T-cell (primary cell): ENCODE results near the gene OXCT1. TPM values are rescaled to one million over a fixed set of nuclear protein-coding genes. Genes with fewer than 3 reads are reported as not detected.

ENCODE experiments used
- ATAC-seq, 4 experiments: fragments of 200-7000 bp in 3 of 4; fragments of 150-1000 bp in 1 of 4; cut with Tn5 transposase; replicated peaks in 1 of 4; 1 replicate in 3 of 4; 2 replicates in 1 of 4; pipeline ENCODE4 v1.10.0; 2021; ENCODE audit warnings: moderate library complexity in 3 of 4, mild to moderate bottlenecking in 2 of 4, moderate number of reproducible peaks in 1 of 4
- CTCF ChIA-PET, 2 donors: fragments of 300-600 bp; sonication (Branson Sonifier 250); formaldehyde crosslinking; loops; one replicate each; lab custom pipeline; 2022; ENCODE audit warnings: antibody characterized with exemption in 2 of 2; lab: Charles Lee
- POLR2A ChIA-PET, 2 donors: fragments of 300-600 bp; sonication (Branson Sonifier 250); formaldehyde crosslinking; loops; one replicate each; lab custom pipeline; 2022; ENCODE audit warnings: antibody characterized with exemption in 2 of 2; lab: Charles Lee
- DNase-seq, 35 experiments: peaks; one replicate each; pipeline versions ENCODE4 v3.0.0 to v3.0.0-alpha.2; 2013 to 2023
- H3K27ac ChIP-seq: one replicate; pipeline ENCODE4 v1.5.1; 2013; ENCODE audit warnings: low read length
- H3K27me3 ChIP-seq, 2 experiments: replicated peaks in 1 of 2; 1 replicate in 1 of 2; 2 replicates in 1 of 2; pipeline versions ENCODE4 v1.6.1 to v1.7.0; 2013; ENCODE audit warnings: low read length in 1 of 2, mixed read lengths in 1 of 2; ENCODE audit not compliant: control insufficient read depth in 2 of 2, insufficient read depth in 2 of 2; ENCODE audit errors: extremely low read depth in 1 of 2
- H3K36me3 ChIP-seq, 2 donors: 1 replicate in 1 of 2; 2 replicates in 1 of 2; pipeline versions ENCODE4 v1.6.1 to v1.7.0; 2013; ENCODE audit warnings: low read length in 1 of 2; ENCODE audit not compliant: control insufficient read depth in 2 of 2, insufficient read depth in 1 of 2; ENCODE audit errors: extremely low read depth in 1 of 2
- H3K4me1 ChIP-seq, 2 experiments: 1 replicate in 1 of 2; 2 replicates in 1 of 2; pipeline versions ENCODE4 v1.6.1 to v1.7.0; 2013; ENCODE audit warnings: low read length in 2 of 2, mixed read lengths in 1 of 2; ENCODE audit not compliant: insufficient read depth in 2 of 2, control insufficient read depth in 1 of 2; ENCODE audit errors: extremely low read depth in 1 of 2
- H3K4me3 ChIP-seq, 2 donors: 1 replicate in 1 of 2; 2 replicates in 1 of 2; pipeline versions ENCODE4 v1.5.1 to v1.7.0; 2013; ENCODE audit warnings: mild to moderate bottlenecking in 2 of 2, low read length in 1 of 2, moderate library complexity in 1 of 2; ENCODE audit not compliant: control insufficient read depth in 1 of 2; ENCODE audit errors: extremely low read depth in 1 of 2
- H3K9me3 ChIP-seq: 2 replicates; pipeline ENCODE4 v1.7.0; 2013
- H3K27ac Mint-ChIP-seq, 2 donors: one replicate each; pipeline ENCODE4 v1.8.0; 2020 to 2021; ENCODE audit warnings: mild to moderate bottlenecking in 2 of 2, mixed read lengths in 2 of 2
- H3K27me3 Mint-ChIP-seq, 2 donors: one replicate each; pipeline ENCODE4 v1.8.0; 2021 to 2022; ENCODE audit warnings: mixed read lengths in 2 of 2
- H3K36me3 Mint-ChIP-seq: one replicate; pipeline ENCODE4 v1.8.0; 2021; ENCODE audit warnings: mixed read lengths
- H3K4me1 Mint-ChIP-seq, 3 donors: one replicate each; pipeline ENCODE4 v1.8.0; 2020 to 2022; ENCODE audit warnings: mixed read lengths in 3 of 3, mild to moderate bottlenecking in 1 of 3
- H3K4me3 Mint-ChIP-seq, 3 donors: one replicate each; pipeline ENCODE4 v1.8.0; 2020 to 2022; ENCODE audit warnings: mild to moderate bottlenecking in 3 of 3, mixed read lengths in 3 of 3, moderate library complexity in 3 of 3
- H3K9me3 Mint-ChIP-seq, 3 donors: one replicate each; pipeline ENCODE4 v1.8.0; 2020 to 2022; ENCODE audit warnings: mixed read lengths in 3 of 3
- WGBS: methylation state at CpG from one replicate; pipeline ENCODE4 v1.1.5; 2013; ENCODE audit warnings: missing lambda C conversion rate; ENCODE audit not compliant: insufficient coverage; 5-methylcytosine and 5-hydroxymethylcytosine counted together
- total RNA-seq, 35 experiments: library from RNA in 6 of 35; stranded (reverse) in 6 of 35; fragments of 120-200 nt in 1 of 35; gene quantifications; one replicate each; pipeline versions ENCODE4 v1.2.1 to v1.2.4 and lab custom pipeline; 2013 to 2026

OXCT1 gene
- total RNA-seq (10 to 100 TPM; 24.7 to 26.5 (median 26.0) TPM), total RNA-seq (lab: John Stamatoyannopoulos, UW) (41.0 to 283 (median 64.4) reads per million in 29 experiments)
- total RNA-seq (2013), result 34.3 TPM

- H3K27ac ChIP-seq, result peak within 1 kb of the TSS; percentile 92
- DNase-seq (peak; percentile 81 to 98 (median 95)), ATAC-seq (peak; percentile 93 to 96 (median 94))
- H3K4me3 Mint-ChIP-seq, result peak within 1 kb of the TSS; percentile 88 to 91 (median 91)
- peak within 1 kb of the TSS; percentile 93 to 95 for H3K27ac Mint-ChIP-seq
- peaks cover 11 to 21% of the 10 kb centered on the region in 2 experiments for H3K4me1 ChIP-seq
- H3K36me3 ChIP-seq, result no peaks in the 10 kb centered on the region
- no peaks in the 10 kb centered on the region for H3K9me3 Mint-ChIP-seq
- WGBS, result under 1% methylated on average over 77 of the region's 82 CpGs
- H3K27me3 Mint-ChIP-seq, result no peaks in the 10 kb centered on the region
- ChIA-PET CTCF (interaction anchor here in 1 of 2 donors (1.0 to 1.8 kb wide), 4 partner anchors 14 to 55 kb away, joined by 4 to 11 read pairs (median 6); partner anchors contain the start of genes FBXO4 and RIMOC1), POLR2A (interaction anchor here (0.6 to 1.6 kb wide), 8 partner anchors 13 to 59 kb away, joined by 3 to 6 read pairs (median 4); partner anchors contain the start of genes RIMOC1 (in 2 of the 2) and FBXO4 (in 1 of the 2))
- H3K36me3 Mint-ChIP-seq, result no peaks in the 10 kb centered on the region
- H3K27me3 ChIP-seq, result no peaks in the 10 kb centered on the region
- H3K9me3 ChIP-seq, result no peaks in the 10 kb centered on the region
- peaks cover 53 to 57% (median 55%) of the 10 kb centered on the region in 3 donors for H3K4me1 Mint-ChIP-seq
- peak within 1 kb of the TSS; percentile 71 to 93 for H3K4me3 ChIP-seq
Observed at GRCh38 chr5:41869724-41870626, at the start of gene OXCT1. TSS of gene OXCT1 (minus strand) at chr5:41870425. CDS start at chr5:41870358, 67 bp downstream.

- H3K4me3 Mint-ChIP-seq, result no peak overlapping the region
- WGBS, result 83% methylated on average over 2 of the region's 2 CpGs
- Histone ChIP-seq H3K4me1 (no peaks in the 10 kb centered on the region), H3K27me3 (no peaks in the 10 kb centered on the region), H3K4me3 (no peak overlapping the region), H3K27ac (no peak overlapping the region), H3K9me3 (no peaks in the 10 kb centered on the region), H3K36me3 (peaks cover 8 to 47% of the 10 kb centered on the region in 2 donors)
- H3K9me3 Mint-ChIP-seq, result no peaks in the 10 kb centered on the region
- DNase-seq (no peak), ATAC-seq (no peak)
- H3K36me3 Mint-ChIP-seq, result peaks cover 57% of the 10 kb centered on the region
- POLR2A ChIA-PET, result interaction anchor here in 1 of 2 donors (0.5 kb wide), 1 partner anchor 18 kb away, joined by 3 read pairs; no protein-coding TSS in a partner anchor
- peaks cover 7 to 11% (median 10%) of the 10 kb centered on the region in 3 donors for H3K4me1 Mint-ChIP-seq
- H3K27ac Mint-ChIP-seq, result peak overlapping the region in 1 of 2 donors; percentile 12
- CTCF ChIA-PET, result no interaction called here
- H3K27me3 Mint-ChIP-seq, result no peaks in the 10 kb centered on the region
Observed at GRCh38 chr5:41918105-41918504, 47.9 kb upstream of the OXCT1 start.

GRCh38 chr5:41908374-41909079 lies 38.3 kb upstream of the OXCT1 start:
- peaks cover 0 to 45% of the 10 kb centered on the region in 2 donors for H3K36me3 ChIP-seq
- no peak overlapping the region for H3K27ac Mint-ChIP-seq
- H3K4me3 Mint-ChIP-seq, result no peak overlapping the region

GRCh38 chr5:41906151-41906550 lies 35.9 kb upstream of the OXCT1 start:
- no peaks in the 10 kb centered on the region for H3K9me3 ChIP-seq
- POLR2A ChIA-PET, result no interaction called here
- no peak for DNase-seq
- no CpG with 5 or more reads among the region's 2 CpGs for WGBS
- H3K4me1 ChIP-seq, result peaks cover 13 to 16% of the 10 kb centered on the region in 2 experiments
- Mint-ChIP-seq H3K36me3 (peaks cover 27% of the 10 kb centered on the region), H3K4me1 (peaks cover 45 to 48% (median 46%) of the 10 kb centered on the region in 3 donors), H3K4me3 (no peak overlapping the region), H3K9me3 (no peaks in the 10 kb centered on the region), H3K27me3 (peaks cover 0 to 1% of the 10 kb centered on the region in 2 donors), H3K27ac (no peak overlapping the region)
- H3K36me3 ChIP-seq, result peaks cover 0 to 27% of the 10 kb centered on the region in 2 donors
- no peak overlapping the region for H3K27ac ChIP-seq
- H3K4me3 ChIP-seq, result no peak overlapping the region
- CTCF ChIA-PET, result interaction anchor here in 1 of 2 donors (1.4 to 2.7 kb wide), 2 partner anchors 36 to 50 kb away, joined by 4 to 13 read pairs; partner anchors contain the start of gene OXCT1
- no peaks in the 10 kb centered on the region for H3K27me3 ChIP-seq
- ATAC-seq, result no peak

More at GRCh38 chr5:41908374-41909079, 38.3 kb upstream of the OXCT1 start:
- peaks cover 9 to 13% of the 10 kb centered on the region in 2 experiments for H3K4me1 ChIP-seq
- H3K9me3 Mint-ChIP-seq, result no peaks in the 10 kb centered on the region
- H3K27ac ChIP-seq, result no peak overlapping the region
- 100% methylated on average over 2 of the region's 4 CpGs for WGBS
- POLR2A ChIA-PET, result interaction anchor here in 1 of 2 donors (0.6 to 0.8 kb wide), 2 partner anchors 17 to 1467 kb away, joined by 4 to 5 read pairs; partner anchors contain the start of gene FBXO4
- no peaks in the 10 kb centered on the region for H3K9me3 ChIP-seq
- ATAC-seq, result no peak
- peaks cover 42 to 46% (median 43%) of the 10 kb centered on the region in 3 donors for H3K4me1 Mint-ChIP-seq
- H3K27me3 ChIP-seq, result no peaks in the 10 kb centered on the region
- H3K4me3 ChIP-seq, result no peak overlapping the region
- CTCF ChIA-PET, result no interaction called here
- no peak for DNase-seq
- peaks cover 0 to 1% of the 10 kb centered on the region in 2 donors for H3K27me3 Mint-ChIP-seq
- peaks cover 48% of the 10 kb centered on the region for H3K36me3 Mint-ChIP-seq

- POLR2A ChIA-PET, result interaction anchor here (0.5 to 2.3 kb wide), 14 partner anchors 9 to 1088 kb away, joined by 3 to 22 read pairs (median 4); partner anchors contain the start of genes FBXO4 (in 2 of the 2) and OXCT1 (in 1 of the 2)
- H3K4me3 ChIP-seq, result peak within 1 kb of the TSS; percentile 83 to 90
- peaks cover 14% of the 10 kb centered on the region for H3K36me3 Mint-ChIP-seq
Observed at GRCh38 chr5:41903892-41904799, 33.9 kb upstream of the OXCT1 start, which contains the start of gene RIMOC1. TSS of gene RIMOC1 (plus strand) at chr5:41904344. CDS start at chr5:41904368, 24 bp downstream.

More at GRCh38 chr5:41903892-41904799, 33.9 kb upstream of the OXCT1 start, which contains the start of gene RIMOC1:
- peaks cover 0 to 14% of the 10 kb centered on the region in 2 donors for H3K36me3 ChIP-seq
- CTCF ChIA-PET, result interaction anchor here (0.6 to 2.7 kb wide), 12 partner anchors 11 to 991 kb away, joined by 3 to 13 read pairs (median 5); partner anchors contain the start of genes FBXO4 (in 1 of the 2) and OXCT1 (in 1 of the 2)
- H3K9me3 ChIP-seq, result no peaks in the 10 kb centered on the region
- peaks cover 13 to 16% of the 10 kb centered on the region in 2 experiments for H3K4me1 ChIP-seq
- DNase-seq, result peak; percentile 90 to 98 (median 94)
- no peaks in the 10 kb centered on the region for H3K9me3 Mint-ChIP-seq
- peak within 1 kb of the TSS; percentile 85 for H3K27ac ChIP-seq
- H3K27ac Mint-ChIP-seq, result peak within 1 kb of the TSS; percentile 98 to 99
- peaks cover 0 to 4% of the 10 kb centered on the region in 2 donors for H3K27me3 Mint-ChIP-seq
- H3K4me1 Mint-ChIP-seq, result peaks cover 36 to 45% (median 43%) of the 10 kb centered on the region in 3 donors
- ATAC-seq, result peak; percentile 90 to 97 (median 95)
- H3K27me3 ChIP-seq, result peaks cover 0 to 2% of the 10 kb centered on the region in 2 experiments
- WGBS, result under 1% methylated on average over 38 of the region's 55 CpGs
- H3K4me3 Mint-ChIP-seq, result peak within 1 kb of the TSS; percentile 82 to 99 (median 98)
